ENCODE results near the gene PAPPA.

GRCh38 chr9:116331241-116331640, 177.7 kb downstream of the PAPPA start:
- TF ChIP-seq CTCF (IDR thresholded peaks at IDR 0.05) (no peak), POLR2A (IDR thresholded peaks at IDR 0.05) (no peak)
